Hepatocyte (in vitro differentiated cells): ENCODE results near the gene ZNF385C. TPM values are rescaled to one million over a fixed set of nuclear protein-coding genes. Genes with fewer than 3 reads are reported as not detected.
"Not testable (repeated sequence)": the region's sequence is repeated elsewhere in the genome, so short reads cannot be mapped to it uniquely, and the experiment has no call there.

Experiments used
- DNase-seq: peaks from one replicate; pipeline ENCODE4 v3.0.0-alpha.2; 2016; ENCODE audit warnings: low spot score
- H2AFZ ChIP-seq: fragments of 200-600 bp; sonication (generic); 2 replicates; pipeline ENCODE4 v1.6.0; 2016; ENCODE audit warnings: antibody characterized with exemption, mild to moderate bottlenecking
- H3K27ac ChIP-seq: fragments of 200-600 bp; sonication (generic); 2 replicates; pipeline ENCODE4 v1.5.1; 2016; ENCODE audit warnings: mild to moderate bottlenecking
- H3K27me3 ChIP-seq: fragments of 200-600 bp; sonication (generic); 2 replicates; pipeline ENCODE4 v1.6.1; 2016
- H3K36me3 ChIP-seq: fragments of 200-600 bp; sonication (generic); replicated peaks from 2 replicates; pipeline ENCODE4 v1.5.1; 2016; ENCODE audit warnings: low read depth; ENCODE audit not compliant: insufficient read depth
- H3K4me1 ChIP-seq: fragments of 200-600 bp; sonication (generic); 2 replicates; pipeline ENCODE4 v1.5.1; 2016; ENCODE audit warnings: mild to moderate bottlenecking, moderate library complexity; ENCODE audit not compliant: insufficient read depth
- H3K4me2 ChIP-seq: fragments of 200-600 bp; sonication (generic); 2 replicates; pipeline ENCODE4 v1.6.0; 2016
- H3K4me3 ChIP-seq: fragments of 200-600 bp; sonication (generic); 2 replicates; pipeline ENCODE4 v1.5.1; 2016; ENCODE audit warnings: mild to moderate bottlenecking
- H3K79me2 ChIP-seq: fragments of 200-600 bp; sonication (generic); 2 replicates; pipeline ENCODE4 v1.6.0; 2017; ENCODE audit warnings: mild to moderate bottlenecking
- H3K9me2 ChIP-seq: fragments of 200-600 bp; sonication (generic); replicated peaks from 2 replicates; pipeline ENCODE4 v1.6.0; 2017; ENCODE audit warnings: mild to moderate bottlenecking; ENCODE audit not compliant: insufficient read depth
- H3K9me3 ChIP-seq: fragments of 200-600 bp; sonication (generic); 2 replicates; pipeline ENCODE4 v1.5.1; 2016; ENCODE audit warnings: low read depth, mild to moderate bottlenecking
- H4K20me1 ChIP-seq: fragments of 200-600 bp; sonication (generic); 2 replicates; pipeline ENCODE4 v1.6.0; 2016; ENCODE audit warnings: mild to moderate bottlenecking; ENCODE audit not compliant: insufficient read depth, poor library complexity, severe bottlenecking
- CTCF ChIP-seq: fragments of 200-600 bp; sonication (generic); IDR thresholded peaks from 2 replicates; pipeline ENCODE4 v1.5.1; 2016; ENCODE audit warnings: antibody characterized with exemption, mild to moderate bottlenecking; ENCODE audit not compliant: poor library complexity
- EZH2 ChIP-seq: fragments of 200-600 bp; sonication (generic); IDR thresholded peaks from 2 replicates; pipeline ENCODE4 v1.6.1; 2016; ENCODE audit warnings: antibody characterized with exemption, mild to moderate bottlenecking, borderline replicate concordance
- EZH2phosphoT487 ChIP-seq: fragments of 200-600 bp; sonication (generic); IDR thresholded peaks from one replicate; pipeline ENCODE4 v1.6.1; 2018; ENCODE audit warnings: antibody characterized with exemption, mild to moderate bottlenecking, low read depth, moderate library complexity; ENCODE audit not compliant: unreplicated experiment, severe bottlenecking
- WGBS: methylation state at CpG from one replicate; pipeline ENCODE4 v1.1.6; 2016; ENCODE audit warnings: low lambda C conversion rate; ENCODE audit errors: missing lambda C conversion rate; 5-methylcytosine and 5-hydroxymethylcytosine counted together
- polyA plus RNA-seq: library from polyadenylated mRNA; unstranded; fragments of >200 nt; fragmentation: Nextera tagmentation; extraction: Ambion mirVana; gene quantifications from 2 replicates; pipeline ENCODE4 v1.2.1, GENCODE V29; 2016
- total RNA-seq: library from RNA; depleted of rRNA; stranded (reverse); fragments of >200 nt; gene quantifications from 2 replicates; pipeline ENCODE4 v1.2.3, GENCODE V29; 2014

Gene ZNF385C
- total and polyA plus RNA-seq, 2 experiments from 2014 or later: 0.45 to 0.63 TPM

GRCh38 chr17:42141382-42141781 lies 43.1 kb upstream of the ZNF385C start:
- Histone ChIP-seq H3K27me3 (no peaks in the 10 kb centered on the region), H3K4me2 (no peak overlapping the region), H3K4me3 (no peak overlapping the region), H2AFZ (no peak overlapping the region), H3K9me2 (no peaks in the 10 kb centered on the region), H3K4me1 (peaks cover 11% of the 10 kb centered on the region), H3K27ac (no peak overlapping the region), H3K9me3 (no peaks in the 10 kb centered on the region), H3K36me3 (no peaks in the 10 kb centered on the region), H3K79me2 (peaks cover 98% of the 10 kb centered on the region), H4K20me1 (peaks cover 78% of the 10 kb centered on the region)
- DNase-seq: no peak
- WGBS: 93% methylated on average over 8 of the region's 8 CpGs
- TF ChIP-seq CTCF (no peak), EZH2phosphoT487 (no peak)

- not testable (repeated sequence) for H3K27me3 ChIP-seq, H3K36me3 ChIP-seq, H3K27ac ChIP-seq, H3K9me2 ChIP-seq, H3K4me3 ChIP-seq, DNase-seq, H3K9me3 ChIP-seq, H3K4me2 ChIP-seq, H2AFZ ChIP-seq
- Histone ChIP-seq H3K79me2 (peaks cover 95% of the 10 kb centered on the region), H3K4me1 (peaks cover 14% of the 10 kb centered on the region), H4K20me1 (peaks cover 79% of the 10 kb centered on the region)
- 96% methylated on average over 7 of the region's 7 CpGs for WGBS
These were observed 42.4 kb upstream of the ZNF385C start for GRCh38 chr17:42140690-42141089.

GRCh38 chr17:42138749-42139492 lies 40.6 kb upstream of the ZNF385C start:
- H3K27me3 ChIP-seq: no peaks in the 10 kb centered on the region
- no peak overlapping the region for H3K4me2 ChIP-seq
- H3K27ac ChIP-seq: no peak overlapping the region
- H3K36me3 ChIP-seq: no peaks in the 10 kb centered on the region
- no peaks in the 10 kb centered on the region for H3K9me2 ChIP-seq
- H4K20me1 ChIP-seq: peaks cover 66% of the 10 kb centered on the region
- H3K4me3 ChIP-seq: no peak overlapping the region
- no peak for DNase-seq
- 90% methylated on average over 7 of the region's 7 CpGs for WGBS
- H3K4me1 ChIP-seq: peaks cover 27% of the 10 kb centered on the region
- TF ChIP-seq EZH2 (no peak), CTCF (no peak), EZH2phosphoT487 (no peak)
- H3K9me3 ChIP-seq: no peaks in the 10 kb centered on the region
- H3K79me2 ChIP-seq: peaks cover 94% of the 10 kb centered on the region
- H2AFZ ChIP-seq: no peak overlapping the region

GRCh38 chr17:42136654-42137051 lies 38.4 kb upstream of the ZNF385C start:
- Histone ChIP-seq H3K9me2 (no peaks in the 10 kb centered on the region), H3K9me3 (no peaks in the 10 kb centered on the region), H4K20me1 (peaks cover 65% of the 10 kb centered on the region), H3K4me1 (peaks cover 29% of the 10 kb centered on the region), H2AFZ (no peak overlapping the region), H3K27ac (peak overlapping the region; percentile 81), H3K36me3 (no peaks in the 10 kb centered on the region), H3K4me2 (peak overlapping the region; percentile 26), H3K79me2 (peaks cover 94% of the 10 kb centered on the region), H3K27me3 (no peaks in the 10 kb centered on the region), H3K4me3 (no peak overlapping the region)
- TF ChIP-seq CTCF (no peak), EZH2phosphoT487 (no peak), EZH2 (no peak)
- no peak for DNase-seq
- 89% methylated on average over 3 of the region's 3 CpGs for WGBS
